Astrocyte (in vitro differentiated cells and primary cell): Measurements from ENCODE around the gene RBM19.

Experiments
- CTCF ChIP-seq: IDR thresholded peaks from 2 replicates; pipeline ENCODE4 v1.5.1; 2011; ENCODE audit warnings: low read depth, mild to moderate bottlenecking, inconsistent platforms, low read length, moderate library complexity; ENCODE audit not compliant: insufficient read depth
- EZH2 ChIP-seq: IDR thresholded peaks from 2 replicates; pipeline ENCODE4 v1.6.1; 2012; ENCODE audit warnings: mild to moderate bottlenecking, low read length, inconsistent platforms; ENCODE audit not compliant: insufficient read depth

- TF ChIP-seq CTCF, result no peak
- no peak for TF ChIP-seq EZH2
Measured at GRCh38 chr12:113841786-113842185, 124.3 kb downstream of the RBM19 start.
